Upper lobe of left lung (tissue), 6 donors: ENCODE results near the gene ST3GAL2. TPM values are rescaled to one million over a fixed set of nuclear protein-coding genes. Genes with fewer than 3 reads are reported as not detected.

Experiments
- ATAC-seq, 2 donors: fragments of 200-7000 bp; cut with Tn5 transposase; one replicate each; pipeline ENCODE4 v1.9.1; 2022; ENCODE audit warnings: mild to moderate bottlenecking in 2 of 2, moderate library complexity in 2 of 2; ENCODE audit not compliant: low FRiP score in 2 of 2
- DNase-seq, 2 donors: peaks; one replicate each; pipeline ENCODE4 v3.0.0-alpha.2; 2019 to 2020
- H3K27ac ChIP-seq, 4 donors: fragments of 200-600 bp; sonication (generic); one replicate each; pipeline ENCODE4 v1.5.1; 2016 to 2019
- H3K27me3 ChIP-seq, 4 donors: fragments of 200-600 bp; sonication (generic); one replicate each; pipeline ENCODE4 v1.5.1; 2017 to 2019
- H3K36me3 ChIP-seq, 4 donors: fragments of 200-600 bp; sonication (generic); one replicate each; pipeline ENCODE4 v1.5.1; 2016 to 2019
- H3K4me1 ChIP-seq, 4 donors: fragments of 200-600 bp; sonication (generic); one replicate each; pipeline ENCODE4 v1.5.1; 2018 to 2019
- H3K4me3 ChIP-seq, 4 donors: fragments of 200-600 bp; sonication (generic); one replicate each; pipeline ENCODE4 v1.5.1; 2017 to 2019; ENCODE audit warnings: mild to moderate bottlenecking in 2 of 4, moderate library complexity in 1 of 4
- H3K9me3 ChIP-seq, 4 donors: fragments of 200-600 bp; sonication (generic); one replicate each; pipeline ENCODE4 v1.5.1; 2018 to 2019
- CTCF ChIP-seq, 6 experiments: fragments of 450-650 bp in 4 of 6; fragments of 200-600 bp in 2 of 6; sonication (generic) in 2 of 6; IDR thresholded peaks; one replicate each; pipeline ENCODE4 v1.5.1; 2016 to 2019; ENCODE audit warnings: antibody characterized with exemption in 6 of 6
- EP300 ChIP-seq, 4 donors: sonication (generic); formaldehyde crosslinking; IDR thresholded peaks; one replicate each; pipeline ENCODE4 v1.5.1; 2017; ENCODE audit warnings: antibody characterized with exemption in 4 of 4, control low read depth in 2 of 4
- POLR2A ChIP-seq, 4 donors: fragments of 450-650 bp; IDR thresholded peaks; one replicate each; pipeline ENCODE4 v1.5.1; 2016 to 2017; ENCODE audit warnings: antibody characterized with exemption in 4 of 4, mild to moderate bottlenecking in 2 of 4
- POLR2AphosphoS5 ChIP-seq, 2 donors: sonication (generic); formaldehyde crosslinking; IDR thresholded peaks; one replicate each; pipeline ENCODE4 v1.5.1; 2017; ENCODE audit warnings: antibody characterized with exemption in 2 of 2
- WGBS, 2 donors: methylation state at CpG; one replicate each; pipeline ENCODE4 v1.1.5; 2017 to 2018; 5-methylcytosine and 5-hydroxymethylcytosine counted together
- total RNA-seq, 6 donors: library from RNA; depleted of rRNA in 4 of 6; stranded (reverse); fragments of >200 nt in 4 of 6; gene quantifications; one replicate each; pipeline versions ENCODE4 v1.1.0 to v1.2.1, GENCODE V29; 2016 to 2021
- donor health status: DM: no; HTN: no; CAD: no; lungs with moderate emphysema.
- donor health status: DM: no; HTN: yes; CAD: no; lungs with severe emphysema.

The ST3GAL2 gene
- total RNA-seq, 6 donors from 2014 or later: 12.5 to 50.3 (median 26.1) TPM

GRCh38 chr16:70470927-70471341 is 32.0 kb upstream of the ST3GAL2 start:
- Histone ChIP-seq H3K9me3 (no peaks in the 10 kb centered on the region), H3K27ac (no peak overlapping the region), H3K4me3 (no peak overlapping the region), H3K27me3 (no peaks in the 10 kb centered on the region), H3K4me1 (no peaks in the 10 kb centered on the region), H3K36me3 (peaks cover 5 to 63% (median 34%) of the 10 kb centered on the region in 4 donors)
- TF ChIP-seq EP300 (IDR thresholded peaks at IDR 0.05) (no peak), CTCF (IDR thresholded peaks at IDR 0.05) (peak; percentile 18 to 65 (median 27))
- ATAC-seq (peak; percentile 7 to 27), DNase-seq (peak; percentile 36 to 75)
- 80 to 81% methylated on average over 6 to 13 of the region's 17 CpGs for WGBS, 2 donors

- Histone ChIP-seq H3K27me3 (no peaks in the 10 kb centered on the region), H3K4me1 (no peaks in the 10 kb centered on the region), H3K9me3 (no peaks in the 10 kb centered on the region), H3K4me3 (no peak overlapping the region), H3K27ac (no peak overlapping the region), H3K36me3 (peaks cover 5 to 64% (median 32%) of the 10 kb centered on the region in 4 donors)
- no peak for TF ChIP-seq CTCF (IDR thresholded peaks at IDR 0.05)
- TF ChIP-seq POLR2A (IDR thresholded peaks at IDR 0.05): no peak
- no peak for TF ChIP-seq POLR2AphosphoS5 (IDR thresholded peaks at IDR 0.05)
- no peak for TF ChIP-seq EP300 (IDR thresholded peaks at IDR 0.05)
- ATAC-seq (peak in 1 of 2 donors; percentile 1), DNase-seq (no peak)
- WGBS, 2 donors: 91 to 92% methylated on average over 6 to 10 of the region's 10 CpGs
Measured at GRCh38 chr16:70470141-70470926, 31.4 kb upstream of the ST3GAL2 start.

GRCh38 chr16:70468776-70469525 is 30.1 kb upstream of the ST3GAL2 start:
- H3K27me3 ChIP-seq: no peaks in the 10 kb centered on the region
- peaks cover 5 to 61% (median 29%) of the 10 kb centered on the region in 4 donors for H3K36me3 ChIP-seq
- H3K9me3 ChIP-seq: no peaks in the 10 kb centered on the region
- H3K4me1 ChIP-seq: no peaks in the 10 kb centered on the region
- 93 to 94% methylated on average over 9 to 16 of the region's 16 CpGs for WGBS, 2 donors
- TF ChIP-seq POLR2AphosphoS5 (IDR thresholded peaks at IDR 0.05): no peak
- TF ChIP-seq POLR2A (IDR thresholded peaks at IDR 0.05): no peak
- no peak for TF ChIP-seq EP300 (IDR thresholded peaks at IDR 0.05)
- TF ChIP-seq CTCF (IDR thresholded peaks at IDR 0.05): no peak
- no peak overlapping the region for H3K27ac ChIP-seq
- DNase-seq (peak in 1 of 2 donors; percentile 70), ATAC-seq (no peak)
- H3K4me3 ChIP-seq: no peak overlapping the region

GRCh38 chr16:70467608-70468007 is 28.7 kb upstream of the ST3GAL2 start:
- H3K9me3 ChIP-seq: no peaks in the 10 kb centered on the region
- no peak for TF ChIP-seq EP300 (IDR thresholded peaks at IDR 0.05)
- TF ChIP-seq POLR2A (IDR thresholded peaks at IDR 0.05): no peak
- no peak for TF ChIP-seq POLR2AphosphoS5 (IDR thresholded peaks at IDR 0.05)
- TF ChIP-seq CTCF (IDR thresholded peaks at IDR 0.05): no peak
- no peaks in the 10 kb centered on the region for H3K27me3 ChIP-seq
- H3K4me3 ChIP-seq: no peak overlapping the region
- DNase-seq (no peak), ATAC-seq (no peak)
- H3K4me1 ChIP-seq: no peaks in the 10 kb centered on the region
- peaks cover 0 to 60% (median 28%) of the 10 kb centered on the region in 4 donors for H3K36me3 ChIP-seq
- no peak overlapping the region for H3K27ac ChIP-seq
- WGBS, 2 donors: 94 to 97% methylated on average over 8 of the region's 8 CpGs
